Vagina (tissue), 2 donors: ENCODE data around the gene RAC3. TPM values are rescaled to one million over a fixed set of nuclear protein-coding genes. Genes with fewer than 3 reads are reported as not detected.
A peak's percentile ranks its signal among the peaks of the same experiment; 100 is the strongest.

Experiments used
- DNase-seq, 2 donors: peaks; one replicate each; pipeline ENCODE4 v3.0.0-alpha.2; 2017; ENCODE audit errors: extremely low spot score in 2 of 2
- H3K27ac ChIP-seq: fragments of 200-600 bp; sonication (generic); one replicate; pipeline ENCODE4 v1.5.1; 2019
- H3K27me3 ChIP-seq: fragments of 200-600 bp; sonication (generic); one replicate; pipeline ENCODE4 v1.5.1; 2019
- H3K36me3 ChIP-seq, 2 donors: fragments of 200-600 bp; sonication (generic); one replicate each; pipeline ENCODE4 v1.5.1; 2017 to 2019
- H3K4me1 ChIP-seq: fragments of 200-600 bp; sonication (generic); one replicate; pipeline ENCODE4 v1.5.1; 2019
- H3K4me3 ChIP-seq, 2 donors: fragments of 200-600 bp; sonication (generic); 1 replicate in 1 of 2; 2 replicates in 1 of 2; pipeline ENCODE4 v1.5.1; 2016 to 2019
- H3K9me3 ChIP-seq: fragments of 200-600 bp; sonication (generic); one replicate; pipeline ENCODE4 v1.5.1; 2019
- CTCF ChIP-seq, 3 experiments: fragments of 450-650 bp in 2 of 3; fragments of 200-600 bp in 1 of 3; sonication (generic) in 1 of 3; IDR thresholded peaks; one replicate each; pipeline ENCODE4 v1.5.1; 2017 to 2019; ENCODE audit warnings: antibody characterized with exemption in 3 of 3, mild to moderate bottlenecking in 2 of 3, moderate library complexity in 2 of 3
- POLR2A ChIP-seq, 2 donors: fragments of 450-650 bp; IDR thresholded peaks; one replicate each; pipeline ENCODE4 v1.6.1; 2017; ENCODE audit warnings: antibody characterized with exemption in 2 of 2, mild to moderate bottlenecking in 2 of 2, moderate library complexity in 2 of 2
- POLR2AphosphoS5 ChIP-seq, 2 donors: sonication (generic); formaldehyde crosslinking; IDR thresholded peaks; one replicate each; pipeline ENCODE4 v1.9.0; 2017; ENCODE audit warnings: antibody characterized with exemption in 2 of 2, mild to moderate bottlenecking in 2 of 2, low read depth in 1 of 2; ENCODE audit not compliant: insufficient read depth in 1 of 2
- intact Hi-C: fragments of 100-400 bp; cut with DNase I; formaldehyde crosslinking; loops from one replicate; pipeline ENCODE4 v1.15.1; 2023
- total RNA-seq: library from RNA; depleted of rRNA; stranded (reverse); fragments of >200 nt; gene quantifications from one replicate; pipeline ENCODE4 v1.2.3, GENCODE V29; 2016

RAC3 gene
- total RNA-seq, 1 donor from 2014 or later: 12.8 TPM

- Histone ChIP-seq H3K27me3 (no peaks in the 10 kb centered on the region), H3K9me3 (no peaks in the 10 kb centered on the region), H3K36me3 (peaks cover 0 to 50% of the 10 kb centered on the region in 2 donors), H3K4me1 (peaks cover 39% of the 10 kb centered on the region), H3K4me3 (peak overlapping the region; percentile 72 to 97), H3K27ac (peak overlapping the region; percentile 74)
- intact Hi-C loops: no loop called here
- TF ChIP-seq POLR2A (IDR thresholded peaks at IDR 0.05) (no peak), POLR2AphosphoS5 (IDR thresholded peaks at IDR 0.05; ENCODE audit: insufficient read depth in 1 of 2, low read depth in 1 of 2) (no peak), CTCF (IDR thresholded peaks at IDR 0.05) (no peak)
- DNase-seq: no peak
Observed at GRCh38 chr17:82050761-82051641, 19.5 kb downstream of the RAC3 start.

GRCh38 chr17:82051776-82052637, 20.5 kb downstream of the RAC3 start, which contains the start of the genes GPS1 and RFNG:
TSS of gene GPS1 (plus strand) at chr17:82051898. CDS start at chr17:82051932, 34 bp downstream.
TSS of gene RFNG (minus strand) at chr17:82051811. CDS start at chr17:82051766, 45 bp downstream.
- TF ChIP-seq CTCF (IDR thresholded peaks at IDR 0.05) (no peak), POLR2AphosphoS5 (IDR thresholded peaks at IDR 0.05; ENCODE audit: insufficient read depth in 1 of 2, low read depth in 1 of 2) (no peak), POLR2A (IDR thresholded peaks at IDR 0.05) (no peak)
- H3K4me1 ChIP-seq: peaks cover 39% of the 10 kb centered on the region
- no peak for DNase-seq
- H3K4me3 ChIP-seq: peak within 1 kb of the TSS; percentile 72 to 97
- intact Hi-C loops: no loop called here
- H3K36me3 ChIP-seq: peaks cover 0 to 57% of the 10 kb centered on the region in 2 donors
- H3K27ac ChIP-seq: peak within 1 kb of the TSS; percentile 74
- no peaks in the 10 kb centered on the region for H3K27me3 ChIP-seq
- no peaks in the 10 kb centered on the region for H3K9me3 ChIP-seq

GRCh38 chr17:82052638-82053059, 21.2 kb downstream of the RAC3 start:
- no peak for TF ChIP-seq CTCF (IDR thresholded peaks at IDR 0.05)
- no peak for TF ChIP-seq POLR2AphosphoS5 (IDR thresholded peaks at IDR 0.05; ENCODE audit: insufficient read depth in 1 of 2, low read depth in 1 of 2)
- TF ChIP-seq POLR2A (IDR thresholded peaks at IDR 0.05): no peak
- DNase-seq: no peak
- H3K36me3 ChIP-seq: peaks cover 0 to 57% of the 10 kb centered on the region in 2 donors
- H3K4me1 ChIP-seq: peaks cover 39% of the 10 kb centered on the region
- intact Hi-C loops: no loop called here
- peak overlapping the region; percentile 72 to 97 for H3K4me3 ChIP-seq
- no peaks in the 10 kb centered on the region for H3K9me3 ChIP-seq
- H3K27me3 ChIP-seq: no peaks in the 10 kb centered on the region
- H3K27ac ChIP-seq: peak overlapping the region; percentile 38

GRCh38 chr17:82053130-82053529, 21.7 kb downstream of the RAC3 start:
- Histone ChIP-seq H3K9me3 (no peaks in the 10 kb centered on the region), H3K4me1 (peaks cover 39% of the 10 kb centered on the region), H3K36me3 (peaks cover 0 to 57% of the 10 kb centered on the region in 2 donors), H3K27ac (no peak overlapping the region), H3K4me3 (peak overlapping the region in 1 of 2 donors; percentile 72), H3K27me3 (no peaks in the 10 kb centered on the region)
- intact Hi-C loops: no loop called here
- no peak for TF ChIP-seq POLR2A (IDR thresholded peaks at IDR 0.05)
- no peak for DNase-seq

- no peak for DNase-seq
- no peak overlapping the region for H3K4me3 ChIP-seq
- no peaks in the 10 kb centered on the region for H3K27me3 ChIP-seq
- H3K4me1 ChIP-seq: peaks cover 39% of the 10 kb centered on the region
- intact Hi-C loops: no loop called here
- H3K36me3 ChIP-seq: peaks cover 0 to 55% of the 10 kb centered on the region in 2 donors
- no peak overlapping the region for H3K27ac ChIP-seq
- TF ChIP-seq POLR2AphosphoS5 (IDR thresholded peaks at IDR 0.05; ENCODE audit: insufficient read depth in 1 of 2, low read depth in 1 of 2) (no peak), POLR2A (IDR thresholded peaks at IDR 0.05) (no peak), CTCF (IDR thresholded peaks at IDR 0.05) (no peak)
- no peaks in the 10 kb centered on the region for H3K9me3 ChIP-seq
Observed at GRCh38 chr17:82053556-82054263, 22.2 kb downstream of the RAC3 start.
